ES-I3 (cell line): Measurements from ENCODE around the gene BORCS8.
"Not testable (repeated sequence)": the region's sequence is repeated elsewhere in the genome, so short reads cannot be mapped to it uniquely, and the experiment has no call there.

Experiments
- H3K36me3 ChIP-seq: 2 replicates; pipeline ENCODE4 v1.6.1; 2013; ENCODE audit warnings: mild to moderate bottlenecking, low read length, control low read depth, moderate library complexity; ENCODE audit not compliant: insufficient read depth
- H3K4me1 ChIP-seq: 2 replicates; pipeline ENCODE4 v1.6.1; 2013; ENCODE audit warnings: mild to moderate bottlenecking, control low read depth, low read length; ENCODE audit not compliant: insufficient read depth
- H3K9ac ChIP-seq: 2 replicates; pipeline ENCODE4 v1.6.1; 2013; ENCODE audit warnings: low read depth, mild to moderate bottlenecking, low read length, moderate library complexity
- H3K9me3 ChIP-seq: 2 replicates; pipeline ENCODE4 v1.6.1; 2013; ENCODE audit warnings: mild to moderate bottlenecking, low read length, moderate library complexity; ENCODE audit not compliant: control insufficient read depth, insufficient read depth

Gene BORCS8

DNA sequence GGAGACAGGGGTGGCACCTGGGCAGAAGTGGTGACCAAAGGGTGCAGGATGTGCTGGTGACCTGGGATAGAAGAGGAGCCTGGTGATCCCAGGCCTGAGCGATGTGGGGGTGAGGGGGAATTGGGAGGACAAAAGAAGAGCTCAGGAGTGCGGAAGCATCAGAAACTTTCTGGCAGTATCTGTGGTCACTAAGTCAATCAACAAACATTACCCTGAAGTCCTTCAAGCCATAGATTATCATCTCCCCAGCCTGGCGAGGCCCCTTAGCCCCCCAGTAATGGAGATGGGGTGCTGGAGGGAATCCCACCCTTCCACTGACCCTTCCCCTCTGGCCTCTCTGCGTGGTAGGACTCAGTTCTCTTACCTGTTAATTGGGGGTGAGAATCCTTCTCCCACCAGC lies 32.4 kb downstream of the BORCS8 start:
- Histone ChIP-seq H3K4me1 (no peaks in the 10 kb centered on the region), H3K9me3 (no peaks in the 10 kb centered on the region), H3K9ac (no peak overlapping the region), H3K36me3 (no peaks in the 10 kb centered on the region)

DNA sequence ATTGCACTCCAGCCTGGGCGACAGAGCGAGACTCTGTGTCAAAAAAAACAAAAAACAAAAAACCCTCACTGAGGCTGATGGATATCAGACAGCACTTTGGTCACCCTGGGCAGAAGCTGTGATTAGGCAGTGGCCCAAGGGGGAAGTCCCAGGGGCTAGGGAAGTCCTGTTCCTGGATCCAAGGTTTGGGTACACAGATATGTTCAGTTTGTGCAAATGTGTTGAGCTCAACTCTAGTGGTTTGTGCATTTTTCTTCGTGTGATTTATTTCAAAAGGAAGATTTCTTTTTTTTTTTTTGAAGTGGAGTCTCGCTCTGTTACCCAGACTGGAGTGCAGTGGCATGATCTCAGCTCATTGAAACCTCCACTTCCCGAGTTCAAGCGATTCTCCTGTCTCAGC lies 34.1 kb downstream of the BORCS8 start:
- H3K9ac ChIP-seq = no peak overlapping the region
- no peaks in the 10 kb centered on the region for H3K36me3 ChIP-seq
- H3K9me3 ChIP-seq = no peaks in the 10 kb centered on the region
- H3K4me1 ChIP-seq = no peaks in the 10 kb centered on the region

- Histone ChIP-seq H3K36me3 (no peaks in the 10 kb centered on the region), H3K4me1 (no peaks in the 10 kb centered on the region), H3K9me3 (no peaks in the 10 kb centered on the region), H3K9ac (no peak overlapping the region)
These were observed 36.3 kb downstream of the BORCS8 start for GRCh38 chr19:19155495-19156219.

DNA sequence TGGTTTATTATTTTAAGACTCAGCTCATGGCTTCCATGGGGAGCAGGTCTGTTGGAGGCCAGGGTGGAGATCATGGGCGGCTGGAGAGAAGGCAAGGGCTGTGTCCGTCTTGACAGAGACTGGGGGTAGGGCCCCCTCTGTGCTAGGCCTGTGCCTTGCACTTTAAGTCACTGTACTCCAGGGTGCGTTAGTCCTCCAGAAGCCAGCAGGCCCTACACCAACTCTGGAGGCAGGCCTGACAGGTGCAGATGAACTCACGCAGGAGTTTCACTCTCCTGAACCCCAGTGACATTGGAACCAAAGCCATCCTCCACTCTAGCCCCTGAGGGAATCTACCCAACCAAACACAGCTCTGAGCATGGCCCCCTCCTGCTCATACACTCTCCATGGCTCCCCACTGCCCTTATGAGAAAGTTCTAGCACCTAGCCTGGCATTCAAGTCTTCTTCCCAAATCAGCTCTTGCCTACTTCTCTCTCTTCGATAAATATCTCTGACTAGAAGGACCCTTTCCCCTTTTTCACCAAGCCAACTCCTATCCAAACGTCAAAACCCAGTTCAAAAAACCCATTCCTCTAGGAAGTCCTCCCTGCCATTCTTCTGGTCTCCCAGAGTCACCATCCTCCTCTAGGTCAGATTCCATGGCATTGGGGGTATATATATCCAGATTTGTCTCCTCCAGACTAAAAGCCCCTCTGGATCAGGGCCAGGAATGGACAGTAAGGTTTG lies 37.0 kb downstream of the BORCS8 start:
- no peak overlapping the region for H3K9ac ChIP-seq
- H3K9me3 ChIP-seq = no peaks in the 10 kb centered on the region
- H3K36me3 ChIP-seq = no peaks in the 10 kb centered on the region
- H3K4me1 ChIP-seq = no peaks in the 10 kb centered on the region

GRCh38 chr19:19152668-19153384 lies 39.1 kb downstream of the BORCS8 start:
- no peaks in the 10 kb centered on the region for H3K9me3 ChIP-seq
- H3K9ac ChIP-seq = no peak overlapping the region
- no peaks in the 10 kb centered on the region for H3K36me3 ChIP-seq
- no peaks in the 10 kb centered on the region for H3K4me1 ChIP-seq

DNA sequence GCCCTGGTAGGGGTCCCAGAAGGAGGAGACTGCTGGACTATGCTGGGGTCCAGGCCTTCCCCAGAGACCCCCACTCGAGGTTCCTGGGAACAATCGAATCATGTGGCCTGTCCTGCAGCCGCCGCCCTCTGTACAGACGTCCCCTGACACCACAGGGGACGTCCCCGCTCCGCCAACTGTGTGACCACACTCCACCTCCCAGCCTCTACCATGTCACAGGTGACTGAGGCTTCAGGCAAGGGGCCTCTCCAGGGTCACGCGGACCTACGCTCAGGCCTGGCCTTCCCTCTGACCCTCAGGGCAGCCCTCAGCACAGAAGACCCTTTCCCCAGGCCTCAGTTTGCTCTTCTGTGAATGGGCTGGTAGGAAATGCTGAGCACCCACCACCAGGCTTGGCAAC lies 40.5 kb downstream of the BORCS8 start:
- H3K9ac ChIP-seq = no peak overlapping the region
- no peaks in the 10 kb centered on the region for H3K4me1 ChIP-seq
- H3K36me3 ChIP-seq = no peaks in the 10 kb centered on the region
- no peaks in the 10 kb centered on the region for H3K9me3 ChIP-seq

- Histone ChIP-seq H3K36me3 (no peaks in the 10 kb centered on the region), H3K9ac (no peak overlapping the region), H3K9me3 (no peaks in the 10 kb centered on the region), H3K4me1 (no peaks in the 10 kb centered on the region)
These were observed 42.5 kb downstream of the BORCS8 start for GRCh38 chr19:19149435-19149834.

GRCh38 chr19:19148504-19148903 lies 43.4 kb downstream of the BORCS8 start:
- H3K9ac ChIP-seq, H3K4me1 ChIP-seq, H3K36me3 ChIP-seq, H3K9me3 ChIP-seq: not testable (repeated sequence)

- Histone ChIP-seq H3K9me3 (no peaks in the 10 kb centered on the region), H3K9ac (no peak overlapping the region), H3K4me1 (no peaks in the 10 kb centered on the region), H3K36me3 (no peaks in the 10 kb centered on the region)
These were observed 44.6 kb downstream of the BORCS8 start for GRCh38 chr19:19147344-19147743.

DNA sequence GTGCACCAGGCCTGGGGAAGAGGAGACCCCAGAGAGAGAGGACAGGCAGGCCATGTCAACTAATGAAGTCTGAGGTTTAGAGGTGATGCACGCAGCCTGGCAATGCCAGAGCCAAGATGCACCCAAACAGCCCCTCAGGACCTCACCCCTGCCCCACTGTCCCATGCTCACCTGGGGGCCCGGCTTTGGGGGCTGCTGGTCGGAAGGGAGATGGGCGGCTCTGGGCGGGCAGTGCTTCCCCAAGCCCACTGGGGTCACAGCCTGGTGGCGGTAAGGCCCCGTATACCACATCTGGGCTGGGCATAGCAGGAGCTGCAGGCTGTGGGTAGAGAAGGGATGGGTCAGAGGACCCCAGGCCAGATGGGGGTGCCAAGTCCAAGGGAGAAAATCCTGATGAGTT lies 45.1 kb downstream of the BORCS8 start:
- H3K36me3 ChIP-seq = no peaks in the 10 kb centered on the region
- H3K9me3 ChIP-seq = no peaks in the 10 kb centered on the region
- no peaks in the 10 kb centered on the region for H3K4me1 ChIP-seq
- no peak overlapping the region for H3K9ac ChIP-seq

DNA sequence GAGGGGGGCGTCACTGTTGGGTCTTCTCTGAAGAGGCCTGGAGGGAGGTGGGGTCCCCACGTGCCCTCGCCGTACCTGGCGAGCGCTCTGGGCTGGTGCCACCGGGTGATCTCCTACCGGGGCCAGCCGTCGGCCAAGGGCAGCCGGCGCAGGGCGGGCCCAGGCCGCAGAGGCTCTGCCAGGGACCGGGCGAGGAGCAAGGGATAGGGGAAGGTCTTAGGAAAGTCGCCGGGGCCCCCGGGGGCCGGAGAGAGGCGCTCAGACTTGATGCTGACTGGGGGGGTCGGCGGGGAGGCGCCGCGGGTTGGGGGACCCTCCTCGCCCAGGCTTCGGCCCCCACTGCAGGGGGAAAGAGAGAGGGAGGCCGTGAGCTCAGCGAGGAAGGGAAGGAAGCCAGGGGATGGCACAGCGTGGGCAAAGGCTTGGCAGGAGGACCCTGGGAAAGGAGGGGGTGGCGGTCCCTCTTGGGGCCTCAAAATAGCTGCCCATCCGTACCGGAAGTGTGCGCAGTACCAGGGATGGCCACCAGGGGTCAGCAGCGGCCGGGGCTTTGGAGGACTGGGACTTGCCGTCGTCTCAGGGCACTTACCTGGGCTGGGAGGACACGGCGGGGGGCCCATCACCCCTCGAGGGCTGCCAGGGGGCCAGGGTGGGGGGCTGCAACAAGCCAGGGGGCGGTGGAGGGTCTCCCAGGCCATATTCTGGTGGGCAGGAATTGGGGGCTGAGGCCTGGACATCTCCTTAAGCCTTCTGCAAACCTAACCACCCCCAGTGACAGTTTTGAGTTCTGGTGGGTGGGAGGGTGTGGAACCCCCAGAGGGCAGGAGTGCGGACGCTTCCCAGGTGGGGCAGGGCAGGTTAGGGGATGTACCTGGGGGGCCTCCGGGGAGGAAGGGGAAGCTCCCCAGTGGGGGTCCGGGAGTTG lies 46.0 kb downstream of the BORCS8 start:
- no peak overlapping the region for H3K9ac ChIP-seq
- no peaks in the 10 kb centered on the region for H3K9me3 ChIP-seq
- no peaks in the 10 kb centered on the region for H3K4me1 ChIP-seq
- no peaks in the 10 kb centered on the region for H3K36me3 ChIP-seq

GRCh38 chr19:19145281-19145680 lies 46.7 kb downstream of the BORCS8 start:
- Histone ChIP-seq H3K9me3 (no peaks in the 10 kb centered on the region), H3K36me3 (no peaks in the 10 kb centered on the region), H3K9ac (no peak overlapping the region), H3K4me1 (no peaks in the 10 kb centered on the region)

DNA sequence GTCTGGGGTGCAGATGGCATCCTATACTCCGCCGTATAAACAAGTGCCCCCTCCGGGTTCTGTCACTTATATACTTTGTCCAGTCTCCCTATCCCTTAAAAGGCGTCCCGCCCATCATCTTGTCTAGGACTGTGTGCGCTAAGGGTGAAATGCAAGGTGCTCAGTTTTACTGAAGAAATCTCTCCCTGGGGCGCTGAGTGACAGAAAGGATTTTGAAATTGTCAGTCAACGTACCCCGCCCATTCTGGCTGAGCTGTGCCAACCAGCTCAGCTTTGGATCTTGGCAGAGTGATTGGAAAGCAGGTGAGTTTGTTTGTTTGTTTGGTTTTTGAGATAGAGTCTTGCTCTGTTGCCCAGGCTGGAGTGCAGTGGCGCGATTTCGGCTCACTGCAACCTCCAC lies 49.6 kb downstream of the BORCS8 start:
- no peaks in the 10 kb centered on the region for H3K9me3 ChIP-seq
- H3K4me1 ChIP-seq = no peaks in the 10 kb centered on the region
- no peaks in the 10 kb centered on the region for H3K36me3 ChIP-seq
- no peak overlapping the region for H3K9ac ChIP-seq

GRCh38 chr19:19140476-19140875 lies 51.5 kb downstream of the BORCS8 start:
- no peak overlapping the region for H3K9ac ChIP-seq
- H3K4me1 ChIP-seq = no peaks in the 10 kb centered on the region
- no peaks in the 10 kb centered on the region for H3K9me3 ChIP-seq
- H3K36me3 ChIP-seq = no peaks in the 10 kb centered on the region
